Hepatocyte (in vitro differentiated cells): ENCODE data around the gene CMTR1.

Experiments
- EZH2phosphoT487 ChIP-seq: fragments of 200-600 bp; sonication (generic); IDR thresholded peaks from one replicate; pipeline ENCODE4 v1.6.1; 2018; ENCODE audit warnings: antibody characterized with exemption, mild to moderate bottlenecking, low read depth, moderate library complexity; ENCODE audit not compliant: unreplicated experiment, severe bottlenecking
- TF ChIP-seq, protein P1 (sequence below): fragments of 200-600 bp; sonication (generic); IDR thresholded peaks from 2 replicates; pipeline ENCODE4 v1.5.1; 2016; ENCODE audit warnings: antibody characterized with exemption, mild to moderate bottlenecking; ENCODE audit not compliant: poor library complexity

DNA sequence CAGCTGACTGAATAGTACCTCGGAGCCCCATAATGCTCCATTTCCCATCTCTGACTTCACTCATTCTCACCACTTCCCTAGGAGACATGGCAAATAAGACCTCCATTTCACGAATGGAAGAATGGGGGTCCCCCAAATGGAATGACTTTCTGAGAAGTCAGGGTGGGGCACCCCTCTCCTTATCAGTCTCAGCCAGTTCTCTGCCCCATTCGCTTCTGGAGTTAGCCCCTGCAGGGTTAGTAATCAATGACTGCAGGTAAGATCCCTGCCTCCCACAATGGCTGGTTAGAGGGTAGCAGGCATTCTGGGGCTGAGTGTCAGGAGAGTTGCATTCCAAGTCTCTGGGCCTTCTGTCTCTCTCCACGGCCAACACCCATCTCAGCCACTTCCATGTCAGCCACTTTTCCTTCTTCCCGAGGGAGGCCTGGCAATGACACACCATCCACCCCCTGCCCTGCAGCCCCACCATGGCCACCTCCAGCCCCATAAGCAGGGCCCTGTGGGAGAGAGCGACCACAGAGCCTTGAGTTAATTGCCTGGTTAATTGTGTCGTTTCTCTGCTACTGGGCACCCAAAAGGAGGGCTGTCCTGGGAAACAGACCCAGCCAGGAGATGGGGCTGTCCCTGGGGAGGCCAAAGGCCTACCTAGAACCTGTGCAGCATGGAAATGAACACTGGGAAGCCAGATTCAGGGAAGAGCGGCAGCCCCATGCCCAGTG lies 53.3 kb downstream of the CMTR1 start:
- TF ChIP-seq, protein P1, sequence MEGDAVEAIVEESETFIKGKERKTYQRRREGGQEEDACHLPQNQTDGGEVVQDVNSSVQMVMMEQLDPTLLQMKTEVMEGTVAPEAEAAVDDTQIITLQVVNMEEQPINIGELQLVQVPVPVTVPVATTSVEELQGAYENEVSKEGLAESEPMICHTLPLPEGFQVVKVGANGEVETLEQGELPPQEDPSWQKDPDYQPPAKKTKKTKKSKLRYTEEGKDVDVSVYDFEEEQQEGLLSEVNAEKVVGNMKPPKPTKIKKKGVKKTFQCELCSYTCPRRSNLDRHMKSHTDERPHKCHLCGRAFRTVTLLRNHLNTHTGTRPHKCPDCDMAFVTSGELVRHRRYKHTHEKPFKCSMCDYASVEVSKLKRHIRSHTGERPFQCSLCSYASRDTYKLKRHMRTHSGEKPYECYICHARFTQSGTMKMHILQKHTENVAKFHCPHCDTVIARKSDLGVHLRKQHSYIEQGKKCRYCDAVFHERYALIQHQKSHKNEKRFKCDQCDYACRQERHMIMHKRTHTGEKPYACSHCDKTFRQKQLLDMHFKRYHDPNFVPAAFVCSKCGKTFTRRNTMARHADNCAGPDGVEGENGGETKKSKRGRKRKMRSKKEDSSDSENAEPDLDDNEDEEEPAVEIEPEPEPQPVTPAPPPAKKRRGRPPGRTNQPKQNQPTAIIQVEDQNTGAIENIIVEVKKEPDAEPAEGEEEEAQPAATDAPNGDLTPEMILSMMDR = no peak
- no peak for TF ChIP-seq EZH2phosphoT487
